Pons (tissue), 1 donor: ENCODE results near the gene C18orf63.

Experiments
- DNase-seq: peaks from one replicate; pipeline ENCODE4 v3.0.0-alpha.2; 2016; ENCODE audit warnings: low spot score

C18orf63 gene

GRCh38 chr18:74328206-74328605 lies 12.6 kb downstream of the C18orf63 start:
- no peak for DNase-seq

- no peak for DNase-seq
Observed at GRCh38 chr18:74329688-74330205, 14.1 kb downstream of the C18orf63 start.

GRCh38 chr18:74331404-74331803 lies 15.8 kb downstream of the C18orf63 start:
- peak; percentile 64 for DNase-seq

GRCh38 chr18:74333091-74333490 lies 17.5 kb downstream of the C18orf63 start:
- no peak for DNase-seq

- peak; percentile 36 for DNase-seq
Observed at GRCh38 chr18:74334242-74334893, 18.7 kb downstream of the C18orf63 start.

- DNase-seq: no peak
Observed at GRCh38 chr18:74336656-74337055, 21.0 kb downstream of the C18orf63 start.

- DNase-seq: no peak
Observed at GRCh38 chr18:74337155-74337911, 21.7 kb downstream of the C18orf63 start.

GRCh38 chr18:74337912-74338309 lies 22.3 kb downstream of the C18orf63 start:
- DNase-seq: no peak

- DNase-seq: peak; percentile 82
Observed at GRCh38 chr18:74342416-74343043, 26.9 kb downstream of the C18orf63 start.

GRCh38 chr18:74346206-74346605 lies 30.6 kb downstream of the C18orf63 start:
- DNase-seq: no peak

GRCh38 chr18:74348581-74348980 lies 32.9 kb downstream of the C18orf63 start:
- DNase-seq: no peak

GRCh38 chr18:74351354-74351753 lies 35.7 kb downstream of the C18orf63 start:
- DNase-seq: no peak

GRCh38 chr18:74353169-74353775 lies 37.6 kb downstream of the C18orf63 start:
- DNase-seq: peak; percentile 94

- no peak for DNase-seq
Observed at GRCh38 chr18:74356959-74357358, 41.3 kb downstream of the C18orf63 start.

- no peak for DNase-seq
Observed at GRCh38 chr18:74360852-74361655, 45.4 kb downstream of the C18orf63 start.

GRCh38 chr18:74367905-74368304 lies 52.3 kb downstream of the C18orf63 start:
- no peak for DNase-seq

- DNase-seq: no peak
Observed at GRCh38 chr18:74368901-74369705, 53.5 kb downstream of the C18orf63 start.

GRCh38 chr18:74370115-74370514 lies 54.5 kb downstream of the C18orf63 start:
- no peak for DNase-seq

- no peak for DNase-seq
Observed at GRCh38 chr18:74373428-74373827, 57.8 kb downstream of the C18orf63 start.

GRCh38 chr18:74375999-74376398 lies 60.4 kb downstream of the C18orf63 start:
- DNase-seq: no peak

GRCh38 chr18:74376523-74376922 lies 60.9 kb downstream of the C18orf63 start:
- no peak for DNase-seq
